ENCODE data around the gene TSNAXIP1. TPM values are rescaled to one million over a fixed set of nuclear protein-coding genes. Genes with fewer than 3 reads are reported as not detected.

Gene TSNAXIP1
- total and polyA plus RNA-seq, 2 experiments from 2014 or later: 0.97 to 2.4 TPM

- Mint-ChIP-seq H3K27me3 (ENCODE audit: insufficient read depth, low read depth, poor library complexity) (no peaks in the 10 kb centered on the region), H3K36me3 (ENCODE audit: low read depth) (peaks cover 35% of the 10 kb centered on the region), H3K27ac (peak overlapping the region; percentile 85; the same call in 1 of the 2 replicates), H3K9me3 (no peaks in the 10 kb centered on the region; the same call in 2 of the 3 replicates), H3K4me1 (peaks cover 9% of the 10 kb centered on the region), H3K4me3 (peak overlapping the region; percentile 93)
- TF ChIP-seq POLR2AphosphoS5 (IDR thresholded peaks at IDR 0.05; ENCODE audit: low read depth) (no peak), REST (IDR thresholded peaks at IDR 0.05; ENCODE audit: unreplicated experiment) (no peak), ZNF114 (CRISPR knock-in tag; IDR thresholded peaks at IDR 0.05) (no peak), ZNF331 (CRISPR knock-in tag; IDR thresholded peaks at IDR 0.05; ENCODE audit: low read depth) (no peak), JUNB (IDR thresholded peaks at IDR 0.05; ENCODE audit: unreplicated experiment) (no peak), ZNF462 (CRISPR knock-in tag; IDR thresholded peaks at IDR 0.05) (no peak), NANOG (IDR thresholded peaks at IDR 0.05; ENCODE audit: borderline replicate concordance) (no peak), EZH2phosphoT487 (IDR thresholded peaks at IDR 0.05; ENCODE audit: unreplicated experiment) (no peak), EZH2 (IDR thresholded peaks at IDR 0.05; ENCODE audit: low read depth, unreplicated experiment) (no peak), CREB1 (CRISPR knock-in tag; IDR thresholded peaks at IDR 0.05; ENCODE audit: low read depth) (no peak), CTCF (conservative IDR thresholded peaks at IDR 0.05; ENCODE audit: low read depth in 2 of 2) (no peak), STAT1 (IDR thresholded peaks at IDR 0.05; ENCODE audit: unreplicated experiment) (no peak), ETS1 (IDR thresholded peaks at IDR 0.05) (no peak)
- peaks cover 7% of the 10 kb centered on the region; the same call in 1 of the 2 replicates for H3K36me3 ChIP-seq (ENCODE audit: insufficient read depth)
- no peak for DNase-seq (ENCODE audit: low spot score)
- peaks cover 49% of the 10 kb centered on the region for H3K79me2 ChIP-seq (replicated peaks; ENCODE audit: insufficient read depth)
- peak overlapping the region; percentile 85 for H3K4me2 ChIP-seq
- H3F3A ChIP-seq (replicated peaks; ENCODE audit: low read depth): peaks cover 6% of the 10 kb centered on the region; the same call in 1 of the 2 replicates
- no peak for ATAC-seq
- peaks cover 8% of the 10 kb centered on the region for H3K4me1 ChIP-seq (ENCODE audit: insufficient read depth)
- no peaks in the 10 kb centered on the region for H3K9me2 ChIP-seq (ENCODE audit: insufficient read depth)
- H2AFZ ChIP-seq: no peak overlapping the region
- H3K27me3 ChIP-seq (ENCODE audit: insufficient read depth): no peaks in the 10 kb centered on the region
- H3K4me3 ChIP-seq: peak overlapping the region; percentile 86
- no peak overlapping the region for H3K27ac ChIP-seq (ENCODE audit: low read depth)
- peaks cover 14% of the 10 kb centered on the region; the same call in 1 of the 2 replicates for H4K20me1 ChIP-seq (replicated peaks; ENCODE audit: insufficient read depth)
Observed at GRCh38 chr16:67804853-67805542, 1.7 kb upstream of the TSNAXIP1 start.

Data from GM23338 (cell line).